ENCODE measurements around the gene COG5.

- TF ChIP-seq CTCF (IDR thresholded peaks at IDR 0.05; ENCODE audit: low read depth, low read length, missing input control) (no peak), NR2F2 (IDR thresholded peaks at IDR 0.05) (no peak), YY1 (IDR thresholded peaks at IDR 0.05) (no peak), JUND (IDR thresholded peaks at IDR 0.05) (no peak), RAD21 (IDR thresholded peaks at IDR 0.05) (no peak), ATF3 (IDR thresholded peaks at IDR 0.05) (no peak), EGR1 (IDR thresholded peaks at IDR 0.05; ENCODE audit: low read depth in 2 of 2) (no peak), REST (IDR thresholded peaks at IDR 0.05) (no peak)
Observed at GRCh38 chr7:107494884-107495283, 68.8 kb downstream of the COG5 start.
